ENCODE data around the gene OR2G2.

The OR2G2 gene, protein sequence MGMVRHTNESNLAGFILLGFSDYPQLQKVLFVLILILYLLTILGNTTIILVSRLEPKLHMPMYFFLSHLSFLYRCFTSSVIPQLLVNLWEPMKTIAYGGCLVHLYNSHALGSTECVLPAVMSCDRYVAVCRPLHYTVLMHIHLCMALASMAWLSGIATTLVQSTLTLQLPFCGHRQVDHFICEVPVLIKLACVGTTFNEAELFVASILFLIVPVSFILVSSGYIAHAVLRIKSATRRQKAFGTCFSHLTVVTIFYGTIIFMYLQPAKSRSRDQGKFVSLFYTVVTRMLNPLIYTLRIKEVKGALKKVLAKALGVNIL

DNA sequence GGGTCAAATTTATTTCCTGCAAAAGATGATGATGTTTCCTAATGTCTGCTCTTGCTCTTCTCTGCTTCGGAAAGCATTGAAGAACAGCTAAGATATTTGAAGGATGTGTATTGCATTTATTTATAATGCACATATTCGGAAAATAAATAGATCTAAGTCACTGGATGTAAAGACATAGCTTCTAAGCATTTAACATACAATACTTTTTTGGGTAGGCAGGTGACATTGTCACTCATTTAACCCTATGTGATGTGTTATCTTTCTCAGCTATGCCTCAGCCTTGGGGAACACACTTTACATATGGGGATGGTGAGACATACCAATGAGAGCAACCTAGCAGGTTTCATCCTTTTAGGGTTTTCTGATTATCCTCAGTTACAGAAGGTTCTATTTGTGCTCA is at the start of gene OR2G2:
Gene OR2G2, plus strand, starts transcription at position 301 of the 400 bp plus-strand sequence. Its CDS starts 0 bp downstream, at position 301.
- DNase-seq (ENCODE audit: low read depth, low spot score), result no peak

DNA sequence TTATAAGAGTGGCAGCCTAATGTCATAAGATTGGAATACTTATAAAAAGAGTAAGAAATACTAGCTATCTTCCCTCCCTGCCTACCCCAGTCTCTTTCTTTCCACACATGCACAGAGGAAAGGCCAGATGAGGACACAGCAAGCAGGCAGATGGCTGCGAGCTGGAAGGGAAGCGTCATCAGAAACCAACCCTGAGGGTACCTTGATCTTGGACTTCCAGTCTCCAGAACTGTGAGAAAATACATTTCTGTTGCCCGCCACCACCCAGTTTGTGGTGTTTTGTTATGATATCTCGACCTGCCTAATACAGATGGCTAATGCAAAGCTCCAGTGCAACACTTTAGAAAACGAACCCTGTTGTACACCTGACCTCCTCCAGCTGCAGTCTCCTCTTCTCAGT is 49.6 kb upstream of the OR2G2 start:
- no peak for DNase-seq (ENCODE audit: low read depth, low spot score)

DNA sequence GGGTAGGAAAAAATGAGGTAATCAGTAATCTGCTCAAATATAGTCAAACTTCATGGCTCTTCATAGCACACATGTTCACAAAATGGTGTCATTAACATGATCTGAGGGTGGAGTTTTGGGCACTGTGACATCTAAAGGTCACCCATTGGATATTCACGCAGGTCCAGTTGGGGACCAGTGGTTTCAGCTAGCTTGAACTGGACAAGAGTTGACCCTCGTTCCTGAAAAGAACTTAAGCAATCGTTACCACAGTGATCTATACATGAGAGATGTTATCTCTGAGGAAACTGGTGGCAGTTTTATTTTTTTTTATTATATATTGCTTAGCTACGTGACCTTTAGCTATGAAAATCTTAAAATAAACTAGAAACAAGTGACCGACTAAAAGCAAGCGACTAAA is 48.9 kb upstream of the OR2G2 start:
- no peak for DNase-seq (ENCODE audit: low read depth, low spot score)

DNA sequence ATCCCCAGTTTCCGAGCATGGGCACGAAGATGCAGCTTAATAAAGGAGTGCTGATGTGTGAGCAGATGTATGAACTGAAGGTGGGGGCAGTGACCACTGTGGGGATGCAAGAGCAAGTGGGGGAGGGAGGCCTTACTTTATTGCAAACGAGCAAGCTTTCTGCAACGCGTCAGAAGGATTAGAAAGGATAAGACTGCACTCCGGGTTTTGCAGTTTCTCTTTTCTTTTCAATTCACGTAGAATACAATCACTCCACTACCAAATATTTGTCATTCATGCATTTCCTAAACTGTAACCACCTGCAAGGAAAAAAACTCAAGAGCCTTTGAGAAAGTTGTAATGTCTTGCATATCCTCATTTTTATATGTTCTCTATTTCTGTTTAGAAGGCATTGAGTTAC is 47.6 kb upstream of the OR2G2 start:
- no peak for DNase-seq (ENCODE audit: low read depth, low spot score)

DNA sequence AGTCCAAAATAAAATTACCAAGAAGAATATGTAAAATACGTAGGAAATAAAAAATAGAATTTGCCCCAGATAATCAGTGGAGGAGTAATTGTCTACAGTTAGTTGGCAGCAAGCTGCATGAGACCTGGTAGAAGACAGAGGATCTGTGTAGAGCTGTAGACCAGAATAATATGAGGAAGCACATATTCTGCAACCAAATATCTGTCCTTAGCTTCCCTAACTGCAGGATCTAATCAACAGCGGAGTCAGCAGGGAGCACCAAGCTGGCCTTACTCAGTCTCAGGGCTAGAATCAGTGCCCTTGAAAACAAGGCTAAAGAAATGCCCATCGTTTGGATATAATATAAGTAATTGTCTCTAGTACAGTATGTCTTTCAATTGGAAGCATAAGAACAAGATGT is 45.3 kb upstream of the OR2G2 start:
- DNase-seq (ENCODE audit: low read depth, low spot score), result no peak

DNA sequence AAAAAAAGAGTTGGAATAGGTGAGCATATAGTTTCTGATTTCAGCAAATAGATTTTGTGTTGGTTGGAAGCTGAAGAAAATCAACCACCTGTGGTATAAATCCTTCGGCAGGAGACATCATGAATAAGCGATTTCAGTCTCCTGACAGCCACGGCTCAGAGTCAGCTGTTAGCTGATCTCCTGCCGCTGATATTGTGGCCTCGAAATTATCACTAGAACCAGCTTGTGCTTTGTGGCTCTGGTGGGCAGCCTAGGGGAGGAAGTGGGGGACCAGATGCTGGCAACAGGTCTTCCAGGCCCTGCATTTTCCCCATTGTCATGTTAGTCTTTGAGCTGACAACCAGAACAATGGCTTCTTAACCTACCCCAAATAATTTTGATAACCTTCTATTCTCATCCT is 40.1 kb upstream of the OR2G2 start:
- no peak for DNase-seq (ENCODE audit: low read depth, low spot score)

DNA sequence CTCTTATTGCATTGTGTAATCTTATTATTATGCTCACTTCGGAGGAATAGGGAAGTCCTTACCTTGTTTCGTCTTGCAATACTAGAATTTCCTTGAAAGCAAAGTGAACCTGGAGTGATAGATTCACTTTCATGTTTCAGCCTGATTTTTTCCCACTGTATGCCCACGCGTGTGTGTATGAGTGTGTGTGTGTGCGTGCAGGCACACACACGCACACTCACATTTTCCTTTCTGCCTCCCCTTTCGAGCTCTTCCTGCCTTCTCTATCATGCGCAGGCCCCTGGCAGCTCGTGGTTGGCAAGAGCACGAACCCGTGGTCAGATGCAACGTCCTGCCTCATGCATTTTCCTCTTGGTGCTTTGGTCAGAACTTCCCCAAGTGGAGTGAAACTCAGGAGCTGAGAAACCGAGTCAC is 39.4 kb upstream of the OR2G2 start, which contains the start of gene GCSAML:
Gene GCSAML, plus strand, starts transcription at position 366 of the 414 bp plus-strand sequence. CDS start 58 bp downstream, outside the sequence.
- no peak for DNase-seq (ENCODE audit: low read depth, low spot score)

DNA sequence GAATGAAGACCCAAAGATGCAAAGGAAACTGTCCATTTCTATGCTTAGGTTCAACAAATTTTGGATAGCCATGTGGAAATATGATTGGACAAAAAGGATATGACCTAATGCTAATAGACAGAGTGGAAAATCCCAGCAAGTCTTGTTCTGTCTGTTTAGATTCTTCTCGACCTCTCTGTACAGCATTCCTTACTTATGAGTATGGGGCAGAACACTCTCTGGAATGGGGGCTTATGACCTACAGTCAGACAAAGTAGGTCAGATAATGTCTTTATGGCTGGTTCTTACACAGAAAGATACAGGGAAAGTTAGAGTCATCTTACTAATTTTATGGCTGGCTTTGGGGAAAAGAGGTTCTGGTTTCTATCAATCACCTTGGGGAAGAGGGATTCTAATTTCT is 36.4 kb upstream of the OR2G2 start:
- peak; percentile 38 for DNase-seq (ENCODE audit: low read depth, low spot score)

DNA sequence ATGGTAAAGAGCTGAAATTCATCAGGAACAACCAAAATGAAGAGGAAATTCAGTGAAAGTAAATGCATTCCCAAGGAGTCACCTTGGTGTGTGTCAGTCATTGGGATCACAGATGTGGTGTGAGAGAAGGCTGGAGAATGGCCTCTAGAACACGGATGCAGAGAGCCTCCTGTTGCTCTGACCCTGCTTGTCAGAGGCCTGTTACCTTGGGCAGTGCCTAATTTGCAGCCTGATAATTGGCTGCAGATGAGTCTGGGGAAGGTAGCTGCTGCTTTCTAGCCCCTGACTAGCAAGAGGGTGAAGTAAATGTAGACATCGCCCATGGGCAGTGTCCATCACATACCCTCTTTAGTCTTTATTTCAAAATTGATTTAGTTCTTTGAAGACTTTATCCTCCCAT is 35.9 kb upstream of the OR2G2 start:
- no peak for DNase-seq (ENCODE audit: low read depth, low spot score)

DNA sequence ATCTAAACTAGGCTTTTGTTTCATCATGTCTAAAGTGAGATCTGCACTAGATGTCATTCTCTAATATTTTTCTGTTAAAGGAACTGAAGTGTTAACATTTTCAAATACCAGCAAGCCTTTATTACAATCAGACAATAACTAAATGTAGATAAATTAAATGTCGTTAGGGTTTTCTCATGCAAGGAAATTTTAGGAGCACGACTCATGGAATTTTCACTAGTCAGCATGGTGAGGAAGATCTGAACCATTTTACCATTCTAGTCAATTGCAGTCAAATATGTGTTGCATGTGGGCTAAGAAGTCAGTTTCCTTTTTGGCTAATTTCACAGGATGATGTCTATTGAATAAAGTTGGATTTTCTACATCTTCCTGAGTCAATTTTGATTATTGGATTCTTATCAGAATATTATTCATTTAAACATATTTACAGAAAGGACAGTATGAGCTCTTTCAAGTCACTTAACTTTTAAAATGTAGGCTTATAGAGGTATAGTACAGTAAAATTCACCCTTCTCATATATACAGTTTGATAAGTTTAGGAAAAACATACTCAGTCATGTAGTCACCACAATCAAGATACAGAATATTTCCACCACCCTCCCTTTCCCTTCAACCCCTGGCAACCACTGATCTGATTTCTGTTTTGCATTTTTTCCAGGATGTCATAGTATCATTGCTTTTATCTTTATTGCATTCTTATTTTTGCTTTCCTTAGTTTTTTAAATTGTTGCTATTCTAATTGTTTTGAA is 30.1 kb upstream of the OR2G2 start:
- DNase-seq (ENCODE audit: low read depth, low spot score), result peak; percentile 4

DNA sequence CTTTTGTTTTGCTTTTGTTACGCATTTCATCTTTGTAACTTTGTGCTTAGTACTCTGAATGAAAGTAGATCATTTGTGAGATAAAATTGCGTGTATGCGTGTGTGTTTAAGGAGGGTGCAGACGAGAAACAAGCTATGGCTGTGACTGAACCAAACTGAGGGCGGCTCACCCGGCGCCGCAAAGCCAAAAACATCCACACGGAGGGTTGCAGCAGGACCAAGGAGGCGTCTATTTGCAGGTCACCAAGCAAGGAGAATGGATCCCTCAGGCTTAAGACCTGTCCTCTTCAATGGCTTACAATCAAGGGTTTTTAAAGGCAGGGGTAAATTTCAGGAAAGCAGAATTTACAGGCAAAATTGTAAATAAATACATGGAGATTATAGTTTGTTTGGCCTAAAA is 26.4 kb upstream of the OR2G2 start:
- no peak for DNase-seq (ENCODE audit: low read depth, low spot score)

DNA sequence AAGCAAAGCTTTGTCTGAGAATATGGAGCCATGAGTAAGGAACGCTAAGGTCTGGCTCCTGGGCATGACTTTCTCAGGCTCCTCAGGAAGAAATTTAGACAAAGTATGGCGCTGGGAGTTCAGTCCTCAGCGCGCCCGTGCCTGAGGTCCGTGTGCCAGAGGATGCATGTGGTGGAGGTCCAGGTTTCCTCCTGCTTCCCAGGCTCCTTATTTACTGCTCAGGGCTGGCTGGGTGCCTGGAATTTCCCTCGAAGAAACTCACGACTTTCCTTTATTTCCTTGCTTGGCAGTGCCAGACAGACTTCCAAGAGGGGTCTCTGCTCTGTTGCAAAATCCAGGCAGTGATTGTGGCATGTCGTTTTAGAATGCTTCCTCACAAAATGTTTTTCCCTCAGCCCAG is 26.0 kb upstream of the OR2G2 start:
- DNase-seq (ENCODE audit: low read depth, low spot score), result peak; percentile 7

DNA sequence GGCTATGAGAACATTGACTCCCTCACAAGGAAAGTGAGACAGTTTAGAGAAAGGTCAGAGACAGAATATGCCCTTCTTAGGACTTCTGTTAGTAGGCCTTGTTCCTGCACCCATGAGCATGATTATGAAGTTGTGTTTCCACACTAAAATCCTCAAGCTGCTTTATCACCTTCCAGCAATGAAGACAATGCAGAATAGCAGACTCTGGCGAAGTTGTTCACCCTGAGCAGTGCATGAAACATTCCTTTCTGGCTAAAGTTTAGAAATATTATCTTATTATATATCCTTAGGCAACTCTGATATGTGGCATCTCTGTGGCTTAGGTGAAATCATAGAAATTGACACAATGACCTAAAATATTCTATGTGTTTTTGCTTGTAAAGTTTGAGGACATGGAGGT is 13.9 kb upstream of the OR2G2 start:
- DNase-seq (ENCODE audit: low read depth, low spot score), result no peak

DNA sequence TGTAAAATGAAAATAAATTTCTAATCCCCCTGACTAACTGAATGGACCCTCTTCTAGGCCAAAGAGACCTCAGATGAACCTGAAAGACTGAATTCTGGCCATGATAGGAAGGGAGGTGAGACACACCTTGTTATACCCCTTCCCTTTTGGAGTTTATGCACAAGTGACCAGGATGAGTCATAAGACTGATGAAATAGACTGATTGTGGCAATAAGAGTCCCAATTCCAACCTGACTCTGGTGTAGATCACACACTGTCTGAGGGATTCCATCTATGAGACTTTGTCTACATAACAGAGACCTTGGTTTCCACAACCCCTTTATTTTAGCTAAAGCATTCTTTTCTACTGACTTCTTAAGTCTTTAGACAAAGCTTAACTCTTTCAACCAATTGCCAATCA is 13.5 kb upstream of the OR2G2 start:
- no peak for DNase-seq (ENCODE audit: low read depth, low spot score)

DNA sequence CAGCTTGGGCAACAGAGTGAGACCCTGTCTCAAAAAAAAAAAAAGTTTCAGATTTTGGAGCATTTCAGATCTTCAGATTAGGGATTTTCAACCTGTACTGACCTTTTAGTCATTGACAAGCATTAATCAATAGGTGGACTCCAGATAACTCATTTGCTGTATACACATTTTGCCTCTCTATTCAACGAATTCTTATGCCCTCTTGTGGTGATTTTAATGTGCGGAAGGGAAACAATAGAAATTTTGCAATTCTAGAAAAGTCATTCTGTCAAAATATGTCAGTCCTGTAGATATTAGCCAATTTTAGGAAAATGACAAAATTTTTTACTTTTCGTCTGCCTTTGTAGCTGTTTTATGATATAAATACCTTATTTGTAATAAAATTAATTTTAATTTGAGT is 11.6 kb upstream of the OR2G2 start:
- peak; percentile 4 for DNase-seq (ENCODE audit: low read depth, low spot score)

DNA sequence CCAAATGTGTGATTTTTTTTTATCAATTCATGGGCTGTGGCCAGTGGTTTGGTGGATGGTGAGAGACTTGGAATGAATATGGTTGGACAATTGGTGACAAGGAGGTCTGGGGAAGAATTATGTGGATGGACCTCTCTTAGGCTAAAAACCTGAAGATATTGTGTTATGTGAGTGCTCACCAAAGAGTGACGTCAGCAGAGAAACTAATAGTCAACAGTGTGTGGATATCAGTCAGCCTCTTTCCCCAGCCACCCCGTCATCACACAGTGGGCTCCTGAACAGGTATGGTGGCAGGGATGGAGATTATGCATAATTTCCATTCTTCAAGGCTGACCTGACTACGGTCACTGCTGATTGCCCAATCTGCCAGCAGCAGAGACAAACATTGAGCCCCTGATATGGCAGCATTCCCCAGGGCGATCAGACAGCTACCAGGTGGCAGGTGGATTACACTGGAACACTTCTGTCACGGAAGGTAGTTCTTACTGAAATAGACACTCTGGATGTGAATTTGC is 9.2 kb upstream of the OR2G2 start:
- no peak for DNase-seq (ENCODE audit: low read depth, low spot score)

DNA sequence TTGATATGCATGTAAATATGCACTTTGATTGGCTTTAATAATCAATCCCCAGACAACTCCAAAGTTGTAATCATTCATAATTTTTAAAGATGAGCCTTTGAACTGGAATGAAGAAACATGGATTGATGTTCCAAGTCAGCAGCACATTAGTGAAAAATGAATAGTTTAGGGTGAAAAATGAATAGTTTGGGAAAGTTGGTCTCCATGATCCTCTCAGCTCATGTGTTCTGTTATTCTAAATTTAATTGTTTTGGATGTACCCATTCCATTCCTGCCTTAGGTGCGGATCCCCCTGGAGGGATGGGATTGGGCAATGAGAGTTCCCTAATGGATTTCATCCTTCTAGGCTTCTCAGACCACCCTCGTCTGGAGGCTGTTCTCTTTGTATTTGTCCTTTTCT is 17.1 kb downstream of the OR2G2 start, which contains the start of gene OR2G3:
Gene OR2G3, plus strand, starts transcription at position 301 of the 400 bp plus-strand sequence. Its CDS starts 0 bp downstream, at position 301.
- no peak for DNase-seq (ENCODE audit: low read depth, low spot score)

DNA sequence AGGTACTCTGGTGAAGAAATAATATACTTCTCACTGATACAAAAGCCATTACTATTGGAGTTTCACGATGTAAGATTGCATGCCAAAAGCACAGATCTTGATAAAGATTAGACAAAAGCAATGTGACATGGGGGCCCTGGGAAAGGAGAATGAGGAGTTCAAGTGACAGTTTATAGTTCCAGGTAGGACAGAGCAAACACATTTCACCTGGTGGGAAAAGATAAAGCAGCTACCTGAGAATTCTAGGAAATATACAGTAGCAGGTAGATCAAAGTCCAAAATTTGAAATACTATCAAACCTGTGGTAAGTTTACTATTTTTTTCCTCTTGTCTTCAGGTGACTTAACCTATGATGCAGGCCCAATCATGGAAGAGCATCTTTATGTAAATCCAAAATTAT is 25.2 kb downstream of the OR2G2 start:
- no peak for DNase-seq (ENCODE audit: low read depth, low spot score)

DNA sequence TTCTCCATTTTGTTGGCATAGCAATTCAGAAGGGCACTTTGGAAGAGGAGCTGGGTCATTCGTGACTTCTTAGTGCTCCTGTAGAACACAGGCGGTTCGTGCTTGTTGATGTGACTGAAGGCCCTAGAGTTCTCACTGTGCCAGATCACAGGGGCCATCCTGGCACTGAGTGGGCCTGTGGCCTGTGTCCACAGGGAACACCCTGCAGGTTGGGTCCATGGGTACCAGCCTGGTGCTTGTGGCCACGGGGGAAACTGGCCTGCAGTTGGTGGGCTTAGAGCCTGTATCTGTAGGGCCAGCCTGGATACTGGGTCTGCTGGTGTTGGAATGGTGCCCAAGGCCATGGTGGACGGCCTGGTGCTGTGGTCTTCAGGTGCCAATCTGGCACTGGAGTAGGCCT is 26.5 kb downstream of the OR2G2 start:
- no peak for DNase-seq (ENCODE audit: low read depth, low spot score)

DNA sequence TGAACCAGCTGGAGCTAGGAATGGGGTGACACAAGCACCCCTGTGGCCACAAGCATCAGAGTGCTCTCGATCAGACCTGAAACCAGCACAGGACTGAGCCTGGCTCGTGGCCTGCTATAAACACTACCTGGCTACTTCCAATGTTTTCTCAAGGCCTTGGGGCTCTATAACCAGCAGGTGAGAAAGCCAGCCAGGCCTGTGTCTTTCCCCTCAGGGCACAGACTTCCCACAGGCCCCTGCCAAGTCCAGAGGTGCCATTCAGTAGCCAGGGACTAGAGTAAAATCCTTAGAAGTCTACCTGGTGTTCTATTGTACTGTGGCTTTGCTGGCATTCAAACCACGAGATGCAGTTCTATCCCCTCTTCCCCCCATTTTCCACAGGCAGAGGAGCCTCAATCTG is 39.8 kb downstream of the OR2G2 start:
- no peak for DNase-seq (ENCODE audit: low read depth, low spot score)

DNA sequence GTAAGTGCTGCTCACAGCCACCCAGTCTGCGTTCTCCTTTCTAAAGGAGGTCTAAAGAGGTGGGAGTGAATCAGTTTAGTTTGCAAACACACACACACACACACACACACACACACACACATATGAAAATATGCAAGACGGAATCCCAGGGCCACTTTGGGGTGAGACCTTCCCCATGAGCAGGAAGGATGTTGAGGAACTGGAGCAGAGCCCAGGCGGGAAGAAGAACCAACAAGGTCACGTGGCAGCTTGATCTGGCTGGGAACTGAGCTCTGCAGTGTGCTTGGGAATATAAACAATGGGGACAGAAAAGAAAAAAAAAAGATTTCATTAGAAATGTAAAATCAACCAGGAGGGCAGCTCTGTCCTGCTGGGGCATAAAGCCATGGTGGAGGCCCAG is 49.9 kb downstream of the OR2G2 start:
- no peak for DNase-seq (ENCODE audit: low read depth, low spot score)

DNA sequence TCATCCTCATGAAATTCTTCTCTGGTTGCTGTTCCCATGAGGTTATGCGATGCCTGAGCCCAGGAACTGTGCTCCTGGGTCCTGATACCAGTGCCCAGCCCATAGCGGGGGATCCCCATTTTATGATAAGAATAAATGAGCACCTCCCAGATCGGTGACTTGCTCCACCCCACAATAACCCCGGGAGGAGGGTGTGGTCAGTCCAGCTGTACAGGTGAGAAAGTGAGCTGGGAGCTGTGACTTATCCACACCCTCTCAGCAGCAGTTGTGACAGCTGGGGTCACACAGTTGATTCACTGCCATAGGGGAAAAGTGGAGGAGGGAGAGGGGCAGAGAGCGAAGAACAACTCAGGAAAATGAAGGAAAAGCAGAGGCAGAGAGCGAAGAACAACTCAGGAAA is 50.6 kb downstream of the OR2G2 start:
- DNase-seq (ENCODE audit: low read depth, low spot score), result no peak
